Measurements from ENCODE around the gene LRP3. TPM values are rescaled to one million over a fixed set of nuclear protein-coding genes. Genes with fewer than 3 reads are reported as not detected.
A peak's percentile ranks its signal among the peaks of the same experiment; 100 is the strongest.

The LRP3 gene
- total and polyA plus RNA-seq, 2 of the 13 experiments (the other 11 are each of a cell fraction or from before 2014, with no cell fraction given): 17.6 to 51.6 TPM

DNA sequence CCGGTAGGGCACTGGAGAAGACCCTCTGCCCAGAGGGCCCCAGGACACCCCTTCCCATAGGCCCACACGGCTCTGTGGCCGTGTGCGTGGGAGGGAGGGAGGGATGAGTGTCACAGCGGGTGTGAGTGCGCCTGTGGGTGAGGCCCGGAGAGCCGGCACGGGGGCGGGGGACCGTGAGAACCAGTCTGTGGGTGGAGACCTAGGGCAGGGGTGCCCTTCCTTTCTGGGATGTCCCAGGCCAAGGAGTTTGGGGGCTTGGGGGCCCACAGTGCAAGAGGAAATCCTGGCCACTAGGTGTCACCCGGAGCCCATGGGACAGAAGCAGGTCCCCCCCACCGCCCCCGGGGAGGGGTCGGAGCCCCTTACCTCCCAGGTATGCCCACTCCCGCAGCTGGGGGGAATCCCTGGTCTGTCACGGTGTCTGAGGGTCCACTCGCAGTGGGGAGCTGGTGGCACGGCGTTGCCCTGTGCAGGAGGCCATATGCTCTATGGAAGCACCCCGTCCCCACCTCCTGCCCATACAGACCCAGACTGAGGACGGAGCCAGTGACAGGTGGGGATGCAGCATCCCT, 47.5 kb downstream of the LRP3 start (continued):
- TF ChIP-seq, protein P1, sequence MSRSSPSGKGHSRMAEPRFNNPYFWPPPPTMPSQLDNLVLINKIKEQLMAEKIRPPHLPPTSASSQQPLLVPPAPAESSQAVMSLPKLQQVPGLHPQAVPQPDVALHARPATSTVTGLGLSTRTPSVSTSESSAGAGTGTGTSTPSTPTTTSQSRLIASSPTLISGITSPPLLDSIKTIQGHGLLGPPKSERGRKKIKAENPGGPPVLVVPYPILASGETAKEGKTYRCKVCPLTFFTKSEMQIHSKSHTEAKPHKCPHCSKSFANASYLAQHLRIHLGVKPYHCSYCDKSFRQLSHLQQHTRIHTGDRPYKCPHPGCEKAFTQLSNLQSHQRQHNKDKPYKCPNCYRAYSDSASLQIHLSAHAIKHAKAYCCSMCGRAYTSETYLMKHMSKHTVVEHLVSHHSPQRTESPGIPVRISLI (CRISPR knock-in tag; IDR thresholded peaks at IDR 0.05; ENCODE audit: borderline replicate concordance): 0 out of 2 replicates have a peak, but pooled peaks have one; percentile 38
- TF ChIP-seq, protein P2, sequence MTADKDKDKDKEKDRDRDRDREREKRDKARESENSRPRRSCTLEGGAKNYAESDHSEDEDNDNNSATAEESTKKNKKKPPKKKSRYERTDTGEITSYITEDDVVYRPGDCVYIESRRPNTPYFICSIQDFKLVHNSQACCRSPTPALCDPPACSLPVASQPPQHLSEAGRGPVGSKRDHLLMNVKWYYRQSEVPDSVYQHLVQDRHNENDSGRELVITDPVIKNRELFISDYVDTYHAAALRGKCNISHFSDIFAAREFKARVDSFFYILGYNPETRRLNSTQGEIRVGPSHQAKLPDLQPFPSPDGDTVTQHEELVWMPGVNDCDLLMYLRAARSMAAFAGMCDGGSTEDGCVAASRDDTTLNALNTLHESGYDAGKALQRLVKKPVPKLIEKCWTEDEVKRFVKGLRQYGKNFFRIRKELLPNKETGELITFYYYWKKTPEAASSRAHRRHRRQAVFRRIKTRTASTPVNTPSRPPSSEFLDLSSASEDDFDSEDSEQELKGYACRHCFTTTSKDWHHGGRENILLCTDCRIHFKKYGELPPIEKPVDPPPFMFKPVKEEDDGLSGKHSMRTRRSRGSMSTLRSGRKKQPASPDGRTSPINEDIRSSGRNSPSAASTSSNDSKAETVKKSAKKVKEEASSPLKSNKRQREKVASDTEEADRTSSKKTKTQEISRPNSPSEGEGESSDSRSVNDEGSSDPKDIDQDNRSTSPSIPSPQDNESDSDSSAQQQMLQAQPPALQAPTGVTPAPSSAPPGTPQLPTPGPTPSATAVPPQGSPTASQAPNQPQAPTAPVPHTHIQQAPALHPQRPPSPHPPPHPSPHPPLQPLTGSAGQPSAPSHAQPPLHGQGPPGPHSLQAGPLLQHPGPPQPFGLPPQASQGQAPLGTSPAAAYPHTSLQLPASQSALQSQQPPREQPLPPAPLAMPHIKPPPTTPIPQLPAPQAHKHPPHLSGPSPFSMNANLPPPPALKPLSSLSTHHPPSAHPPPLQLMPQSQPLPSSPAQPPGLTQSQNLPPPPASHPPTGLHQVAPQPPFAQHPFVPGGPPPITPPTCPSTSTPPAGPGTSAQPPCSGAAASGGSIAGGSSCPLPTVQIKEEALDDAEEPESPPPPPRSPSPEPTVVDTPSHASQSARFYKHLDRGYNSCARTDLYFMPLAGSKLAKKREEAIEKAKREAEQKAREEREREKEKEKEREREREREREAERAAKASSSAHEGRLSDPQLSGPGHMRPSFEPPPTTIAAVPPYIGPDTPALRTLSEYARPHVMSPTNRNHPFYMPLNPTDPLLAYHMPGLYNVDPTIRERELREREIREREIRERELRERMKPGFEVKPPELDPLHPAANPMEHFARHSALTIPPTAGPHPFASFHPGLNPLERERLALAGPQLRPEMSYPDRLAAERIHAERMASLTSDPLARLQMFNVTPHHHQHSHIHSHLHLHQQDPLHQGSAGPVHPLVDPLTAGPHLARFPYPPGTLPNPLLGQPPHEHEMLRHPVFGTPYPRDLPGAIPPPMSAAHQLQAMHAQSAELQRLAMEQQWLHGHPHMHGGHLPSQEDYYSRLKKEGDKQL (CRISPR knock-in tag; IDR thresholded peaks at IDR 0.05; ENCODE audit: low read depth): no peak
- TF ChIP-seq, protein P3, sequence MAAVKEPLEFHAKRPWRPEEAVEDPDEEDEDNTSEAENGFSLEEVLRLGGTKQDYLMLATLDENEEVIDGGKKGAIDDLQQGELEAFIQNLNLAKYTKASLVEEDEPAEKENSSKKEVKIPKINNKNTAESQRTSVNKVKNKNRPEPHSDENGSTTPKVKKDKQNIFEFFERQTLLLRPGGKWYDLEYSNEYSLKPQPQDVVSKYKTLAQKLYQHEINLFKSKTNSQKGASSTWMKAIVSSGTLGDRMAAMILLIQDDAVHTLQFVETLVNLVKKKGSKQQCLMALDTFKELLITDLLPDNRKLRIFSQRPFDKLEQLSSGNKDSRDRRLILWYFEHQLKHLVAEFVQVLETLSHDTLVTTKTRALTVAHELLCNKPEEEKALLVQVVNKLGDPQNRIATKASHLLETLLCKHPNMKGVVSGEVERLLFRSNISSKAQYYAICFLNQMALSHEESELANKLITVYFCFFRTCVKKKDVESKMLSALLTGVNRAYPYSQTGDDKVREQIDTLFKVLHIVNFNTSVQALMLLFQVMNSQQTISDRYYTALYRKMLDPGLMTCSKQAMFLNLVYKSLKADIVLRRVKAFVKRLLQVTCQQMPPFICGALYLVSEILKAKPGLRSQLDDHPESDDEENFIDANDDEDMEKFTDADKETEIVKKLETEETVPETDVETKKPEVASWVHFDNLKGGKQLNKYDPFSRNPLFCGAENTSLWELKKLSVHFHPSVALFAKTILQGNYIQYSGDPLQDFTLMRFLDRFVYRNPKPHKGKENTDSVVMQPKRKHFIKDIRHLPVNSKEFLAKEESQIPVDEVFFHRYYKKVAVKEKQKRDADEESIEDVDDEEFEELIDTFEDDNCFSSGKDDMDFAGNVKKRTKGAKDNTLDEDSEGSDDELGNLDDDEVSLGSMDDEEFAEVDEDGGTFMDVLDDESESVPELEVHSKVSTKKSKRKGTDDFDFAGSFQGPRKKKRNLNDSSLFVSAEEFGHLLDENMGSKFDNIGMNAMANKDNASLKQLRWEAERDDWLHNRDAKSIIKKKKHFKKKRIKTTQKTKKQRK (IDR thresholded peaks at IDR 0.05; ENCODE audit: low read length): no peak
- TF ChIP-seq ERF (CRISPR knock-in tag; IDR thresholded peaks at IDR 0.05) (no peak), ZNF850 (CRISPR knock-in tag; conservative IDR thresholded peaks at IDR 0.05) (no peak), DNMT1 (CRISPR knock-in tag; IDR thresholded peaks at IDR 0.05) (no peak), FLYWCH1 (CRISPR knock-in tag; IDR thresholded peaks at IDR 0.05) (no peak), SMYD3 (CRISPR knock-in tag; IDR thresholded peaks at IDR 0.05) (no peak), POGZ (CRISPR knock-in tag; IDR thresholded peaks at IDR 0.05) (no peak), ZNF790 (CRISPR knock-in tag; IDR thresholded peaks at IDR 0.05; ENCODE audit: borderline replicate concordance) (no peak; the same call in 1 of the 2 replicates), ZFP82 (CRISPR knock-in tag; IDR thresholded peaks at IDR 0.05; ENCODE audit: borderline replicate concordance) (no peak), ZEB1 (IDR thresholded peaks at IDR 0.05; ENCODE audit: insufficient replicate concordance, low read depth) (no peak), HNRNPH1 (optimal IDR thresholded peaks at IDR 0.05; ENCODE audit: low read depth, low read length) (no peak), PHF20 (CRISPR knock-in tag; IDR thresholded peaks at IDR 0.05) (no peak)
- TF ChIP-seq, protein P4, sequence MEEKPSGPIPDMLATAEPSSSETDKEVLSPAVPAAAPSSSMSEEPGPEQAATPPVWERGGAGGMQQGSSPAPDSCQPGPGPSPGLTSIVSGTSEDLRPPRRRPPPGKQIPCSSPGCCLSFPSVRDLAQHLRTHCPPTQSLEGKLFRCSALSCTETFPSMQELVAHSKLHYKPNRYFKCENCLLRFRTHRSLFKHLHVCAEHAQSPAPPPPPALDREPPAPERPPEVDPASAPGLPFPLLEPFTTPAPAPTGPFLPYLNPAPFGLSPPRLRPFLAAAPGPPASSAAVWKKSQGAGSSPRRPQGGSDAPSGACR (CRISPR knock-in tag; IDR thresholded peaks at IDR 0.05): peak; percentile 62; the same call in 1 of the 2 replicates
- TF ChIP-seq, protein P5, sequence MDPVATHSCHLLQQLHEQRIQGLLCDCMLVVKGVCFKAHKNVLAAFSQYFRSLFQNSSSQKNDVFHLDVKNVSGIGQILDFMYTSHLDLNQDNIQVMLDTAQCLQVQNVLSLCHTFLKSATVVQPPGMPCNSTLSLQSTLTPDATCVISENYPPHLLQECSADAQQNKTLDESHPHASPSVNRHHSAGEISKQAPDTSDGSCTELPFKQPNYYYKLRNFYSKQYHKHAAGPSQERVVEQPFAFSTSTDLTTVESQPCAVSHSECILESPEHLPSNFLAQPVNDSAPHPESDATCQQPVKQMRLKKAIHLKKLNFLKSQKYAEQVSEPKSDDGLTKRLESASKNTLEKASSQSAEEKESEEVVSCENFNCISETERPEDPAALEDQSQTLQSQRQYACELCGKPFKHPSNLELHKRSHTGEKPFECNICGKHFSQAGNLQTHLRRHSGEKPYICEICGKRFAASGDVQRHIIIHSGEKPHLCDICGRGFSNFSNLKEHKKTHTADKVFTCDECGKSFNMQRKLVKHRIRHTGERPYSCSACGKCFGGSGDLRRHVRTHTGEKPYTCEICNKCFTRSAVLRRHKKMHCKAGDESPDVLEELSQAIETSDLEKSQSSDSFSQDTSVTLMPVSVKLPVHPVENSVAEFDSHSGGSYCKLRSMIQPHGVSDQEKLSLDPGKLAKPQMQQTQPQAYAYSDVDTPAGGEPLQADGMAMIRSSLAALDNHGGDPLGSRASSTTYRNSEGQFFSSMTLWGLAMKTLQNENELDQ (CRISPR knock-in tag; IDR thresholded peaks at IDR 0.05; ENCODE audit: borderline replicate concordance): no peak
